Motor neuron (in vitro differentiated cells): ENCODE results near the gene C16orf92. TPM values are rescaled to one million over a fixed set of nuclear protein-coding genes. Genes with fewer than 3 reads are reported as not detected.

ENCODE experiments used
- ATAC-seq, 8 experiments: fragments of 200-7000 bp; cut with Tn5 transposase; replicated peaks in 6 of 8; 2 replicates each; pipeline ENCODE4 v1.8.0; 2021; ENCODE audit warnings: mild to moderate bottlenecking in 8 of 8, moderate library complexity in 8 of 8
- H3K27ac ChIP-seq, 2 donors: fragments of 250-450 bp; sonication (Bioruptor Pico); 2 replicates each; pipeline ENCODE4 v1.9.0; 2021; ENCODE audit warnings: antibody characterized with exemption in 2 of 2, mild to moderate bottlenecking in 2 of 2, moderate library complexity in 1 of 2
- H3K4me1 ChIP-seq, 2 donors: fragments of 250-450 bp; sonication (Bioruptor Pico); replicated peaks in 1 of 2; 2 replicates each; pipeline ENCODE4 v1.6.1; 2021; ENCODE audit warnings: antibody characterized with exemption in 2 of 2, mild to moderate bottlenecking in 2 of 2, moderate library complexity in 1 of 2
- H3K4me3 ChIP-seq, 5 donors: fragments of 250-450 bp; sonication (Bioruptor Pico); 2 replicates each; pipeline ENCODE4 v1.9.0; 2021; ENCODE audit warnings: antibody characterized with exemption in 5 of 5, mild to moderate bottlenecking in 5 of 5, moderate library complexity in 4 of 5
- WGBS, 10 experiments: fragments of 450-650 bp; shearing (Covaris generic); methylation state at CpG; one replicate each; pipeline ENCODE4 v1.0.0; 2022; 5-methylcytosine and 5-hydroxymethylcytosine counted together
- in situ Hi-C, 9 experiments: fragments of 400-800 bp; cut with MboI; loops; one replicate each; pipeline ENCODE4 v1.15.0; 2021; ENCODE audit warnings: low sequenced_read_pairs in 9 of 9, low pct_unique_long_range_greater_than_20kb in 2 of 9; ENCODE audit not compliant: unreplicated experiment in 9 of 9
- total RNA-seq, 8 experiments: library from RNA; unstranded; fragments of 300-600 nt; gene quantifications; 2 replicates each; pipeline versions ENCODE4 v1.2.3 to v1.2.4, GENCODE V29; 2022

The C16orf92 gene
- total RNA-seq, 8 experiments from 2014 or later = 0.43 to 0.90 (median 0.52) TPM; not detected in 3

DNA sequence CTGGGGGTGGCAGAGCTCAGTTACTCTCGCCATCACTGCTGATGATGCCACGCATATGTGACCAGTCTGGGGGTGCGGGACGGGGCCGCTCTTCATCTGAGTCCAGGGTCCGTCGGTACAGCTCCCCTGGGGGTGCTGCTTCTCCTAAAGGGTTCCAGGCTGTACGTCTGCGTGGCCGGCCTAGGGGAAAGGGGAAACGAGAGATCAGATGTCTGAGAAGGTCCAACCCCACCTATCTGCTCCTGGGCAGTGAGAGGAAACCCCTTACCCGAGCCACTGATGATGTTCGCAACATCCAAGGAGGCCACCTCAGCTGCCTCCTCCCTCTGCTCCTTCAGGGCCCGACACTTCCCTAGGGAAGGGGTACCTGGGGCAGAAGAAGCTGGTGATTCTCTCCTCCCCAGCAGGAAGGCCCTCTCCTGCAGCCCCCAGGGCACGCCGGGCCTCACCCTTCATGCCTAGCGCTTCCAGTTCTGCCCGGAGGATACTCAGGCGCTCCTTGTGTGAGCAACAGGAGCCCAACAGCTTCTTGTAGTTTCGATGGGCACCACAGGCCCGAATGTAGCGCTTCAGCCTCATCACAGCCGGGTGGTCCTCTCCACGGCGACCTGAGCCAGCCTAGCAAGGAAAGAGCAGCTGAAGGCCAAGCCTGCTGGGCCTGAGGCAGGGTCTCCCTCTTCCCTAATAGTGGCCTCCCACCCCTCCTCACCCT lies 29.7 kb upstream of the C16orf92 start:
- ATAC-seq = no peak
- H3K4me1 ChIP-seq = peaks cover 5 to 10% of the 10 kb centered on the region in 2 donors
- H3K4me3 ChIP-seq = no peak overlapping the region
- in situ Hi-C loops = no loop called here
- H3K27ac ChIP-seq = no peak overlapping the region
- 80 to 100% (median 98%) methylated on average over 1 to 6 of the region's 25 CpGs; no CpG with 5 or more reads in 2 of the 10 experiments for WGBS, 10 experiments

- H3K4me1 ChIP-seq = peaks cover 5 to 10% of the 10 kb centered on the region in 2 donors
- in situ Hi-C loops = no loop called here
- H3K4me3 ChIP-seq = peak overlapping the region in 3 of 5 donors; percentile 54 to 73 (median 62)
- no peak for ATAC-seq
- 82 to 98% (median 92%) methylated on average over 2 to 6 of the region's 9 CpGs; no CpG with 5 or more reads in 1 of the 10 experiments for WGBS, 10 experiments
- no peak overlapping the region for H3K27ac ChIP-seq
Measured at GRCh38 chr16:29993903-29994599, 28.9 kb upstream of the C16orf92 start.

- H3K4me1 ChIP-seq = peaks cover 5 to 10% of the 10 kb centered on the region in 2 donors
- 0 to 100% (median 26%) methylated on average over 1 to 7 of the region's 24 CpGs for WGBS, 10 experiments
- in situ Hi-C loops = no loop called here
- peak; percentile 8 to 49 (median 36) for ATAC-seq
- peak overlapping the region; percentile 54 to 91 (median 73) for H3K4me3 ChIP-seq
- H3K27ac ChIP-seq = peak overlapping the region; percentile 97 to 98
Measured at GRCh38 chr16:29994600-29995323, 28.2 kb upstream of the C16orf92 start.

- WGBS, 10 experiments = 0 to 1% (median 0%) methylated on average over 1 to 17 of the region's 53 CpGs; no CpG with 5 or more reads in 2 of the 10 experiments
Measured at GRCh38 chr16:29995324-29995910, 27.6 kb upstream of the C16orf92 start, which contains the start of gene HIRIP3. TSS of gene HIRIP3 (minus strand) at chr16:29995617. CDS start at chr16:29995605, 12 bp downstream.

DNA sequence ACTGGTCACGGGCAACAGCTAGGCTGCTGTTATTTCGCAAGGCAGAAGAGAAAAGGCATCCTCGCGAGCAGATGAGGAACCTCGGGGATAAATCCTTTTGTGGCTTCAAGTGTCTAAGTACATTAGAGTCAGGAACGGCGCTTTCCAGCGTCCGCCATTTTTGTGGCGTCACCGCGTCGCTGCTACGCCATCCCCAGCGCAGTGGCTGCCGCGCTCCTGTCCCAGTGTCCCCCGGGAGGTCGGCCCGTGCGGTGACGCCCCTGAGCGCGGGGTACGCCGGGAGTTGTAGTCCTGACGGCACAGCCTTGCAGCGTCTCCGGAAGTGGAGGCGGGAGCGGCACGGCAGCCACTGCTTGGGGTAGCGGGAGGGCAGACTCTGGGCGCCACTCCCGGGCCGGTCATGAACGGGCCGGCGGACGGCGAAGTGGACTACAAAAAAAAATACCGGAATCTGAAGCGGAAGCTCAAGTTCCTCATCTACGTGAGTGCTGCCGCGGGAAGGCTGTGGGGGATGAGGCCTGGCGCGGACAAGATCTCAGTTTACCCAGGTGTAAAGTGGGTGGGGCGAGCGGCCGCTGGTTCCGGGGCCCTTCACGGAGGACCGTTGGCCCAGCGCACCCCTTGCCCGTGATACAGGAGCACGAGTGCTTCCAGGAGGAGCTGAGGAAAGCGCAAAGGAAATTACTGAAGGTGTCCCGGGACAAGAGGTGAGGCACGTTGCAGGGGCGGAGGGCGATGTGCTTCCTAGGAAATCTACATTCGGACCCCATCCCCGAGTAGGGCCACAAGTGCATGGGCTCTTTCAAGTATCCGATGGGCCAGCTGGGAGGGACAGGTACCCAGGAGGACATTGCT lies 26.9 kb upstream of the C16orf92 start, which contains the start of gene INO80E:
Gene INO80E, plus strand, starts transcription at position 331 of the 855 bp plus-strand sequence. Its CDS starts 70 bp downstream, at position 401.
- in situ Hi-C loops = no loop called here
- peaks cover 5 to 10% of the 10 kb centered on the region in 2 donors for H3K4me1 ChIP-seq
- peak; percentile 91 to 98 (median 96) for ATAC-seq
- peak within 1 kb of the TSS; percentile 97 to 98 for H3K27ac ChIP-seq
- H3K4me3 ChIP-seq = peak within 1 kb of the TSS; percentile 54 to 91 (median 73)
- WGBS, 10 experiments = 0 to 3% (median 1%) methylated on average over 1 to 31 of the region's 65 CpGs; no CpG with 5 or more reads in 3 of the 10 experiments

More at GRCh38 chr16:29995324-29995910, 27.6 kb upstream of the C16orf92 start, which contains the start of gene HIRIP3:
- Histone ChIP-seq H3K4me1 (peaks cover 5 to 10% of the 10 kb centered on the region in 2 donors), H3K4me3 (peak within 1 kb of the TSS; percentile 54 to 91 (median 73)), H3K27ac (peak within 1 kb of the TSS; percentile 97 to 98)
- peak; percentile 53 to 78 (median 69) for ATAC-seq
- in situ Hi-C loops = no loop called here

- H3K27ac ChIP-seq = no peak overlapping the region
- in situ Hi-C loops = no loop called here
- H3K4me3 ChIP-seq = peak overlapping the region; percentile 54 to 91 (median 73)
- no peak for ATAC-seq
- peaks cover 5 to 10% of the 10 kb centered on the region in 2 donors for H3K4me1 ChIP-seq
- WGBS, 10 experiments = 33 to 100% (median 80%) methylated on average over 1 to 2 of the region's 9 CpGs; no CpG with 5 or more reads in 2 of the 10 experiments
Measured at GRCh38 chr16:29996766-29997250, 26.2 kb upstream of the C16orf92 start.

DNA sequence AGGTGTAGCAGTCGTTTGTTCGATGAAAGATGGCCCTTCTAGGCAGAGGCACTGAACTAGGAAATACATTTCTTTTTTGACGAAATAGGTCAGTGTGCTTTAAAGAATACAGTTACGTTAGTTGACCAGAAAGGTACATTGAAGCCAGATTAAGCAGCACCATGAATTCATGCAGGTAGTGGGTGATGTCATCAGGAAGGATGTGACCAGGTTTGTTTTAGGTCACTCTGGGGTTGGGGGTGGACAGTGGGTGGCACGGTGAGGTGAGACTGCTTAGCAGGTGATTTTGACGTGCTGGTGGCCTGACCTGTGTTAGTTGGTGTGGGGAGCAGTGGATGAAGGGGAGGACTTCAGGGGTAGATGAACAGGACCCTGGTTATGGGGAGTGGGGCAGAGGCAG lies 23.4 kb upstream of the C16orf92 start:
- H3K27ac ChIP-seq = no peak overlapping the region
- peaks cover under 1 to 5% of the 10 kb centered on the region in 2 donors for H3K4me1 ChIP-seq
- ATAC-seq = no peak
- in situ Hi-C loops = loop anchor here in 4 of 9 experiments (25.0 kb wide), 2 partner anchors 162 to 187 kb away; partner anchors contain the start of genes MAZ (in 3 of the 4), MVP (in 3 of the 4), PAGR1 (in 3 of the 4) and PRRT2 (in 3 of the 4)
- 80 to 100% (median 99%) methylated on average over 1 to 6 of the region's 6 CpGs; no CpG with 5 or more reads in 4 of the 10 experiments for WGBS, 10 experiments
- H3K4me3 ChIP-seq = no peak overlapping the region

GRCh38 chr16:30000735-30001631 lies 22.0 kb upstream of the C16orf92 start:
- no peak overlapping the region for H3K4me3 ChIP-seq
- no peak for ATAC-seq
- peaks cover 0 to 2% of the 10 kb centered on the region in 2 donors for H3K4me1 ChIP-seq
- 50 to 93% (median 63%) methylated on average over 2 to 4 of the region's 33 CpGs; no CpG with 5 or more reads in 7 of the 10 experiments for WGBS, 10 experiments
- in situ Hi-C loops = loop anchor here in 4 of 9 experiments (25.0 kb wide), 2 partner anchors 164 to 189 kb away; partner anchors contain the start of genes MAZ (in 3 of the 4), MVP (in 3 of the 4), PAGR1 (in 3 of the 4) and PRRT2 (in 3 of the 4)
- H3K27ac ChIP-seq = no peak overlapping the region

DNA sequence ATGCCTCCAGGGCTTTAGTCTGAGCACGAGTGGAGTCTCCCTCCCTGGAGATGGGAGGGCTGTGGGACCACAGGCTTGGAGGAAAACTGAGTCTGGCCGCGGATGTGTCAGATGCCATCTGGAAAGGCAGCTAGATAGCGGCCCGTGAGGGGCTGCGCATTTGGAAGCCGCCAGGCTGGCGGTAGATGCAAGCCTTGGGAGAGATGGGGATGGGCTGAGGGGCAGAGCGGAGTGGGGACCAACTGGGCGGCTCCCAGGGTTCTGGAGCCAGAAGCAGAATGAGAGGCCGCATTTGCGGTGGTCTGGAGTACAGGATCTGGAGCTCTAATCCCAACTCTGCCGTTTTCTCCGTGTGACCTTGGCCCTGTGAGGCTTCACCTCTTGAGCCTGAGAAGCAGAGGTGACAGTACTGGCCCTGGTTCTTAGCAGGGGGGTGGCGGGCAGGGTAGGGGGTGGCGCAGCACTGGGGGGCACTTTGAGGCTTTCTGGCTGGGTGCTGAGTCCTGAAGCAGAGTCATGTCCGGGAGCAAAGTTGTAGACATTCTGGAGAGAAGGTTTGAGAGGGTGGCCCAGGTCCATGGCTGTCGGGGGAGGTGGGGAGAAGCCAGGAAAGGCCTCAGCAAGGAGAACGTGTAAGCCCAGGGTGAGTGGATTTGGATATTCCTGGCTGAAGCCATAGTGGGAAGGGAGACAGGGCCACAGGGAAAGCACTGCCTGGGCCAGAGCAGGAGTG lies 20.2 kb upstream of the C16orf92 start:
- WGBS, 10 experiments = 0 to 92% (median 76%) methylated on average over 1 to 5 of the region's 19 CpGs; no CpG with 5 or more reads in 2 of the 10 experiments
- H3K4me1 ChIP-seq = no peaks in the 10 kb centered on the region
- no peak overlapping the region for H3K27ac ChIP-seq
- no peak for ATAC-seq
- no peak overlapping the region for H3K4me3 ChIP-seq
- in situ Hi-C loops = loop anchor here in 4 of 9 experiments (25.0 kb wide), 2 partner anchors 165 to 190 kb away; partner anchors contain the start of genes MAZ (in 3 of the 4), MVP (in 3 of the 4), PAGR1 (in 3 of the 4) and PRRT2 (in 3 of the 4)
